BLaER1 (cell line): ENCODE results near the gene COL16A1.

Experiments used
- H3K27ac ChIP-seq: shearing (Covaris generic); formaldehyde crosslinking; 2 replicates; pipeline ENCODE4 v1.8.1; 2022
- H3K27me3 ChIP-seq: shearing (Covaris generic); formaldehyde crosslinking; 2 replicates; pipeline ENCODE4 v1.8.1; 2022
- H3K36me3 ChIP-seq: shearing (Covaris generic); formaldehyde crosslinking; 2 replicates; pipeline ENCODE4 v1.8.1; 2022
- H3K4me1 ChIP-seq: shearing (Covaris generic); formaldehyde crosslinking; 2 replicates; pipeline ENCODE4 v1.8.1; 2022
- H3K4me2 ChIP-seq: shearing (Covaris generic); formaldehyde crosslinking; 2 replicates; pipeline ENCODE4 v1.8.1; 2022
- H3K4me3 ChIP-seq: shearing (Covaris generic); formaldehyde crosslinking; 2 replicates; pipeline ENCODE4 v1.8.1; 2022
- H3K9ac ChIP-seq: shearing (Covaris generic); formaldehyde crosslinking; 2 replicates; pipeline ENCODE4 v1.8.1; 2022
- H3K9me3 ChIP-seq: shearing (Covaris generic); formaldehyde crosslinking; 2 replicates; pipeline ENCODE4 v1.8.1; 2022
- H4K20me1 ChIP-seq: shearing (Covaris generic); formaldehyde crosslinking; 2 replicates; pipeline ENCODE4 v1.8.1; 2022
- Cebpa-rat ChIP-seq: shearing (Covaris generic); IDR thresholded peaks from 2 replicates; pipeline ENCODE4 v1.8.1; 2022

COL16A1 gene

GRCh38 chr1:31733389-31734219 lies 29.8 kb upstream of the COL16A1 start:
- Histone ChIP-seq H3K4me1 (peaks cover 48% of the 10 kb centered on the region), H3K9ac (peak overlapping the region; percentile 49; the same call in 1 of the 2 replicates), H3K27ac (peak overlapping the region; percentile 8; the same call in 1 of the 2 replicates), H3K36me3 (peaks cover 60% of the 10 kb centered on the region; the same call in 1 of the 2 replicates), H4K20me1 (no peaks in the 10 kb centered on the region), H3K4me2 (peak overlapping the region; percentile 70), H3K4me3 (no peak overlapping the region), H3K27me3 (no peaks in the 10 kb centered on the region), H3K9me3 (no peaks in the 10 kb centered on the region)
- TF ChIP-seq Cebpa-rat = no peak

GRCh38 chr1:31732751-31733289 lies 29.0 kb upstream of the COL16A1 start:
- H3K9ac ChIP-seq = peak overlapping the region; percentile 49; the same call in 1 of the 2 replicates
- H3K27me3 ChIP-seq = no peaks in the 10 kb centered on the region

GRCh38 chr1:31732343-31732742 lies 28.5 kb upstream of the COL16A1 start:
- Histone ChIP-seq H3K36me3 (peaks cover 54% of the 10 kb centered on the region), H3K4me3 (no peak overlapping the region), H3K27ac (no peak overlapping the region), H3K4me2 (no peak overlapping the region; the same call in 1 of the 2 replicates), H3K9ac (no peak overlapping the region), H4K20me1 (no peaks in the 10 kb centered on the region), H3K9me3 (no peaks in the 10 kb centered on the region), H3K27me3 (no peaks in the 10 kb centered on the region), H3K4me1 (peaks cover 46% of the 10 kb centered on the region)
- TF ChIP-seq Cebpa-rat = no peak

More at GRCh38 chr1:31732751-31733289, 29.0 kb upstream of the COL16A1 start:
- H3K27ac ChIP-seq = no peak overlapping the region
- peaks cover 46% of the 10 kb centered on the region for H3K4me1 ChIP-seq
- peaks cover 54% of the 10 kb centered on the region for H3K36me3 ChIP-seq
- no peaks in the 10 kb centered on the region for H3K9me3 ChIP-seq
- no peaks in the 10 kb centered on the region for H4K20me1 ChIP-seq
- peak overlapping the region; percentile 70 for H3K4me2 ChIP-seq
- TF ChIP-seq Cebpa-rat = no peak
- no peak overlapping the region for H3K4me3 ChIP-seq

GRCh38 chr1:31731049-31731565 lies 27.3 kb upstream of the COL16A1 start:
- H3K27me3 ChIP-seq = no peaks in the 10 kb centered on the region
- peaks cover 52% of the 10 kb centered on the region for H3K4me1 ChIP-seq
- TF ChIP-seq Cebpa-rat = no peak
- no peak overlapping the region for H3K9ac ChIP-seq
- H4K20me1 ChIP-seq = peaks cover 4% of the 10 kb centered on the region; the same call in 1 of the 2 replicates
- H3K4me3 ChIP-seq = no peak overlapping the region
- H3K27ac ChIP-seq = no peak overlapping the region
- no peaks in the 10 kb centered on the region for H3K9me3 ChIP-seq
- H3K36me3 ChIP-seq = peaks cover 58% of the 10 kb centered on the region
- H3K4me2 ChIP-seq = no peak overlapping the region

- H3K9me3 ChIP-seq = no peaks in the 10 kb centered on the region
- no peak overlapping the region for H3K27ac ChIP-seq
- TF ChIP-seq Cebpa-rat = no peak
- H3K36me3 ChIP-seq = peaks cover 53% of the 10 kb centered on the region
- no peak overlapping the region for H3K4me2 ChIP-seq
- peaks cover 10% of the 10 kb centered on the region; the same call in 1 of the 2 replicates for H4K20me1 ChIP-seq
- H3K4me1 ChIP-seq = peaks cover 53% of the 10 kb centered on the region
- no peak overlapping the region for H3K4me3 ChIP-seq
- H3K9ac ChIP-seq = no peak overlapping the region
- no peaks in the 10 kb centered on the region for H3K27me3 ChIP-seq
These were observed 26.7 kb upstream of the COL16A1 start for GRCh38 chr1:31730336-31731048.

- Histone ChIP-seq H3K27me3 (no peaks in the 10 kb centered on the region), H3K27ac (no peak overlapping the region), H3K9me3 (no peaks in the 10 kb centered on the region), H3K36me3 (peaks cover 50% of the 10 kb centered on the region), H4K20me1 (peaks cover 35% of the 10 kb centered on the region), H3K4me3 (no peak overlapping the region), H3K9ac (no peak overlapping the region), H3K4me2 (0 out of 2 replicates have a peak overlapping the region, but pooled peaks have one; percentile 44), H3K4me1 (peaks cover 44% of the 10 kb centered on the region)
- TF ChIP-seq Cebpa-rat = no peak
These were observed 24.0 kb upstream of the COL16A1 start for GRCh38 chr1:31727849-31728248.

- H3K4me3 ChIP-seq = no peak overlapping the region
- no peaks in the 10 kb centered on the region for H3K9me3 ChIP-seq
- no peak overlapping the region for H3K27ac ChIP-seq
- no peak for TF ChIP-seq Cebpa-rat
- H4K20me1 ChIP-seq = peaks cover 35% of the 10 kb centered on the region
- no peaks in the 10 kb centered on the region for H3K27me3 ChIP-seq
- H3K36me3 ChIP-seq = peaks cover 43% of the 10 kb centered on the region
- H3K4me1 ChIP-seq = peaks cover 37% of the 10 kb centered on the region
- no peak overlapping the region for H3K4me2 ChIP-seq
- H3K9ac ChIP-seq = no peak overlapping the region
These were observed 23.4 kb upstream of the COL16A1 start for GRCh38 chr1:31727195-31727594.

- no peak overlapping the region for H3K4me3 ChIP-seq
- no peak for TF ChIP-seq Cebpa-rat
- no peak overlapping the region for H3K9ac ChIP-seq
- H3K4me1 ChIP-seq = peaks cover 35% of the 10 kb centered on the region
- peaks cover 38% of the 10 kb centered on the region for H3K36me3 ChIP-seq
- no peak overlapping the region for H3K27ac ChIP-seq
- peaks cover 35% of the 10 kb centered on the region for H4K20me1 ChIP-seq
- no peaks in the 10 kb centered on the region for H3K9me3 ChIP-seq
- H3K4me2 ChIP-seq = peak overlapping the region; percentile 58; the same call in 1 of the 2 replicates
- no peaks in the 10 kb centered on the region for H3K27me3 ChIP-seq
These were observed 22.9 kb upstream of the COL16A1 start for GRCh38 chr1:31726715-31727114.

- Histone ChIP-seq H3K27me3 (no peaks in the 10 kb centered on the region), H3K9ac (no peak overlapping the region), H3K4me3 (no peak overlapping the region), H3K4me1 (peaks cover 35% of the 10 kb centered on the region), H3K4me2 (peak overlapping the region; percentile 58), H3K9me3 (no peaks in the 10 kb centered on the region), H4K20me1 (peaks cover 35% of the 10 kb centered on the region), H3K36me3 (peaks cover 31% of the 10 kb centered on the region), H3K27ac (no peak overlapping the region)
- TF ChIP-seq Cebpa-rat = no peak
These were observed 22.1 kb upstream of the COL16A1 start for GRCh38 chr1:31725777-31726535.
